NCI-H2227 (cell line): ENCODE measurements around the gene BTLA.
"Not testable (repeated sequence)": the region's sequence is repeated elsewhere in the genome, so short reads cannot be mapped to it uniquely, and the experiment has no call there.

Experiments
- DNase-seq: peaks from one replicate; lab custom pipeline; 2025; ENCODE audit not compliant: unreplicated experiment; lab: John Stamatoyannopoulos, UW

BTLA gene, protein sequence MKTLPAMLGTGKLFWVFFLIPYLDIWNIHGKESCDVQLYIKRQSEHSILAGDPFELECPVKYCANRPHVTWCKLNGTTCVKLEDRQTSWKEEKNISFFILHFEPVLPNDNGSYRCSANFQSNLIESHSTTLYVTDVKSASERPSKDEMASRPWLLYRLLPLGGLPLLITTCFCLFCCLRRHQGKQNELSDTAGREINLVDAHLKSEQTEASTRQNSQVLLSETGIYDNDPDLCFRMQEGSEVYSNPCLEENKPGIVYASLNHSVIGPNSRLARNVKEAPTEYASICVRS

DNA sequence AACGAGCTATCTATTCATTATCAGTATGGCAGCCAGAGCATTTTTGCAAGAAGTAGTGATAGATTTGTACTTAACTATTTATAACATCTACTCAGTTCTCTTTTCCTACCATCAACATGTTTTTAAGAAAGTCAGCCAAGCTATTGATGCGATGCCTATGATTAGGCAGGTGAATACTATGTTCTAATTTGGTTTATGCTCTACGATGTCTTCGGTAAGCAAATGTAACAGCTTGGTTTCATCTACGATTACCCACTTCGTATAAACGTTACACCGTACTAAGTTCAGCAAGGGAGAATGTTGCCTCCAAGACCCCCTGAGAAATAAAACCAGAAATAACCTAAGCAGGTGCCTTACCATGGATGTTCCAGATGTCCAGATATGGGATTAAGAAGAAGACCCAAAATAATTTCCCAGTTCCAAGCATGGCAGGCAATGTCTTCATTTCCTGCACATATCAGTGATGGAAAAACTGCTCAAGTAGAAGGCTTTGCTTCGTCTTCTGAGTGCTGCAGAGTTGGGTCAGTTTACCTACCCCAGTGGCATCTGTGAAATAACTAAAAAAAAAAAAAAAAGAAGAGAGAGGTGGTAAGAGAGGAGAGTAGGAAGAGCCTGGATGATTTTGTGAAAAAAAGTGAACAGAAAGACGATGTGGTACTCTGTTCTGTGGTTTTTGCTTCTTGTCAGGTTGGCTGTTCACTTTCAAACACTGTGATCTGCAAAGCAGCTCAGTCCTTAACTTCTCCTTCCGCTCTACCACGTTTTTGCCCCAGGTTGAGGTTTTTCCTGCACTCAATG is at the start of gene BTLA:
Gene BTLA, minus strand, starts transcription at position 559 of the 798 bp plus-strand sequence. Its CDS starts 114 bp downstream, at position 445.
- no peak for DNase-seq

DNA sequence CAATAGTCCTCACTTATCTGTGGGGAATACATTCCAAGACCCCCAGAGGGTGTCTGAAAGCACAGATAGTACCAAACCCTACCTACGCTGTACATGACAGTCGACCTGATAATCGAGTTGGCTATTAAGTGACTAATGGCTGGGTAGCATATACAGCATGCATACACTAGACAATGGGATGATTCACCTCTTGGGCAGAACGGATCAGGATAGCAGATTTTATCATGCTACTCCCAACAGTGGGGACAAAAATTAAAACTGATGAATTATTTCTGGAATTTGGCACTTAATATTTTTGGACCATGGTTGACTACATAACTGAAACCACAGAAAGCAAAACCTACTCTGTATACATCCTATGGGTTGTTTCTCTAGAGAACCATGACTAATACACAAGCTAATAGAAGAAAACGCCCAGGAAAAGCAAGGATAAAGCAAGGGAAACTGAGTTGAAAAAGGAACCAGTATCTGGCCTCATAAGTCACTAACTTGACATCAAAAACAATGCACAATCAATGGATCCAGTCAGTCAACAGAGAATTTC is 47.0 kb upstream of the BTLA start:
- DNase-seq, result no peak

DNA sequence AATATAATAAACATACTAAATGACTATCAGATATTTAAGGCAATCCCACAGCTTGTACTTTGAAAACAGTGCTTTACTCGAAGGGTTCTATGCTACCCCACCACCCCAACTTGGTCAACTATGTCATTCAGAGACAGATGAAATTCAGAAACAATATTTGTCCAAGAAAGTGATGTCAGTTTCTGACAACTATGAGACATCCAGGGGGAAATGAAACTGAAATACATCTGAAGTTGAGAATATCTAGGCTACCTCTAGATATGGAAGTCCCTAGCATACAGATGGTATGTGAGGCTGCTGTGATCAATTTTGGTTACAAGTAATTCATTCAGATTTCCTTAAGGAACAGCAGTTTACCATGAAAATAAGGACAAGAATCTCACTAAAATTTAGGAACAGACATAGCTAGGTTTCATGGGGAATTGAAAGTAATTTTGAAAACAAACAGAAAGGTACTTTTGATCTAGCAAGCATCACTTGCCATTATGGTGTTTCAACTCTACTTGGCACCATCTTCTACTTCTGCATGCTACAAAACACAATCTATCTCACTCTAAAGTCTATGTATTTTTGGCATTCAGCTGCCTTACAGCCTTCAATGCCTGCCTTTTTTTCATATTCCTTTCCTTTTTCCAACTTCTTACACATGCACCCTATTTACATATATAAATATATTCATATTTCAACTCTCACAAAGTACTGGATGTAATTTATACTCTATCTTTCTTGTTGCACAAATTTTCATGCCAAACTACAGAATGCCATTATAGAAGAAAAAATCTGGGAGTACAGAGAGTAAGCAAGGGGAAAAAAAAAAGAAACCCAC is 40.8 kb upstream of the BTLA start:
- DNase-seq, result no peak

DNA sequence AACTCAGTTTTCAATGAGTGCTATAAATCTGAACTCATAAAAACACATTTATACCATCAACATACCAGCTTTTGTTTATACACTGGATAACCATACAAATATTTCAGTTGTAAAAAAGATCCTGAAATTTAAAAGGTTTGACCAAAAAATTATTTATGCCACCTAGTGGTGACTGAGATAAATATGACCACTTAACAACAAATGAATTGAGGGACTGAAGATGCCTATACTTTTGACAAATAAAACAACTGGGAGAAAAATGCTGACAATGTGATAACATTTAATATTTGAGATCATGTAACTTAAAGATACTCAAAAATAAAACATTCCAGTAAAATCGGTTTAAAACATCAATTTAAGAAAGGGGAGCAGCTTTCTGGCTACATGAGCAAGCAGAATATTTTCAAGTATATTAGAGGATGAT is 32.1 kb upstream of the BTLA start:
- peak; percentile 13 for DNase-seq

DNA sequence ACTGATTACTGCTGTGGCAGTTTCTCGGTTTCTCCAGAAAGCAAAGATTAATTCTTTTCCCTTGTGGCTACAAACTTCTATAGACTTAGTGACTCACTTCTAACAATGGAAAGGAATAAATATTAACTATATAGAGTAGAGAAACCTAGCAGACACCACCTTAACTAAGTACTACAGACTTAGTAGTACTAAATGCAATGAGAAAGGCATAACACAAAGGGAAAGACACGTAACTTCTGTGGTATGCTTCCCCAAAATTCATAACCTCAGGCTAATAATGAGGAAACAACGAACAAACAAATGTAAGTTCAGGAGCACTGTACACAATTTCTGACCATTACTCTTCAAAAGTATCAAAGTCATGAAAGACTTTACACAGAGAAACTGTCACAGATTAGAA is 31.3 kb upstream of the BTLA start:
- DNase-seq, result no peak

DNA sequence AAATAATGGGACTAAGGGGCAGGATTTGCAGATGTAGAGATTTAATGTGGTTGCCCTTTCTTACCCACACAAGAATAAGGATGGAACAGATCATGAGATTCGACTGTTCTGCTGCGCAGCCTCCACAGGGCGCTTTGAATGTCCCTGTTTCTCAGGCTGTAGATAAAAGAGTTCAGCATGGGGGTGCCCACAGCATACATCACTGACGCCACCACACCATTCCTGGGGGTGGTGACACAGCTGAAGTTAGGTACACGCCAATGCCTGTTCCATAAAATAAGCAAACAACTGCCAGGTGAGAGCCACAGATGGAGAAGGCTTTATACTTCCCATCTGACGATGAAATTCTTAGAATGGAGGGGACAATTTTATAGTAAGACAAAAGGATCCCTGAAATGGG is 24.9 kb upstream of the BTLA start:
- not testable (repeated sequence) for DNase-seq

DNA sequence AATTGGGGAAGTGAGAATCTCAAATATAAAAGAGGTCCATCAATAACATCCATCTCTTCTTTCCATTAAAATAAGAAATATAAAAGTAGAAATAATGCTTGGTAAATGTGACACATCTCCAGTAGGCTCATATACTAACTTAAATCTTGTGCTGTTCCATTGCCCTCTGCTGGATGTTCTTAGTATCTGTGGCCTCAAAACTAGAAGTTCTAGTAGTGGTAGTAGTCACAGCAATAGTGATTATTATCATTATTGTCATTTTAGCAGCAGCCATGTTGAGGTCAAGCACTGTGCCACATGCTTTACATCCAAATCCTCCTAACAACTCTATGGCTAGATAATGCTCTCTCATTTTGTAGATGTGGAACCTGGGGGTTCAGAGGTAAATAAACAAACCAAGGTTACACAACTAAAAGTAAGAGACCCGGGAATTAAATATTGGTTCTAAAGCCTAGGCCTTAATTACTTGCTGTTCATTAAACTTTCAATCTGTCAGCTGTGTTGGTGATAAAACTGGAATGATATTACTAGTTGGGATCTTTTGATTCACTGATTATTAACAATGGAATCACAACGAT is 20.2 kb upstream of the BTLA start:
- peak; percentile 19 for DNase-seq

DNA sequence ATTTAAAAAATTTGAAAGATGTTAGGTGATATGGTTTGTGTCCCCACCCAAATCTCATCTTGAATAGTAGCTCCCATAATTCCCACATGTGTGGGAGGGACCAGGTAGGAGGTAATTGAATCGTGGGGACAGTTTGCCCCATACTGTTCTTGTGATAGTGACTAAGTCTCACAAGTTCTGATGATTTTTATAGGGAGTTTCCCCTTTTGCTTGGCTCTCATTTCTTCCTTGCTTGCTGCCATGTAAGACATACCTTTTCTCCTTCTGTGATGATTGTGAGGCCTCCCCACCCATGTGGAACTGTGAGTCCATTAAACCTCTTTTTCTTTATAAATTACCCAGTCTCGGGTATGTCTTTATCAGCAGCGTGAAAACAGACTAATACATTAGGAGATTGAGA is 19.7 kb upstream of the BTLA start:
- not testable (repeated sequence) for DNase-seq

DNA sequence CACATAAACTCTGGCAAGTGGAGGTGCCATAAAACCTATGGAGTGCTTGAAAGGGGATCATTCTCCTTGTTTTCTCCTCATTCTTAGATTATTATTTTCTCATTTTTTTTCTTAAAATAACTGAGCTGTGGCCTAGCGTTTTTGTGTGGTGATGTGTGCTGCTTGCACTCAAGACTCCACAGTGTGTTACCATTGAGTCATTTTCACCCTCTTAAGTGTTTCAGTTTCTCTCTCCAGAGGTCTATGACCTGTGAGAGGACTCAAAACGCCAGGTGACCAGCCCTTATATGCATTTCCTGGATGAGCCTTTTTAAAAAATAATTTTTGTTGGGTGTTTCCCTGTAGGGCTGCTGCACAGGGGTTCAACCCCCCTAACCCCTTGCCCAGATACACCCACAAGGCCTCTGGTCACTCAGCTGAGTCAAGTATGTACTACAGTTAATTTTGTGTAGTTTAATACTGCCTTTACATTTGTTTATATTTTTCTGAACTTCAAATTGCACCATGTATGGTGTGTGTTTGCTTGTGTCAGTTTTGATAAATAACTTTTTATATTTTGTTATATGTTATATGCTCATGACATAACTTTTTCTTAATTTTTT is 15.4 kb upstream of the BTLA start:
- no peak for DNase-seq

DNA sequence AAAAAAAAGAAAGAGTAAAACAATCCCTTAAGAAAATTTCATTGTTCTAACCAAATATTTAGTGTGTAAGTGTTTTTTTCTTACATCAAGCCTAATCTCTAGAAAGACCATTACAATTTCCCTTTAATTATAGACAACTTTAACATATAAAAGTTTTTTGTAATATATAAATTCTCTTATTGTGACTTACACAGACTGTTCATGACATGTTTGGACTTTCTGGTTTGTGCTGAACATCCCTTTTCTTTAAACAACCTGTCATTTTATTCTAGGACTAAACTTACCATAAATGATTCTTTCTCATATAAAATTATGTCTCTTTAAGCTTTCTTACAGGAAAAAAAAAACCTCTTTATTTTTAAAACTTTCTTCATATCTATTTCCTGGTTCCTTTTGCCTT is 13.0 kb upstream of the BTLA start:
- no peak for DNase-seq

DNA sequence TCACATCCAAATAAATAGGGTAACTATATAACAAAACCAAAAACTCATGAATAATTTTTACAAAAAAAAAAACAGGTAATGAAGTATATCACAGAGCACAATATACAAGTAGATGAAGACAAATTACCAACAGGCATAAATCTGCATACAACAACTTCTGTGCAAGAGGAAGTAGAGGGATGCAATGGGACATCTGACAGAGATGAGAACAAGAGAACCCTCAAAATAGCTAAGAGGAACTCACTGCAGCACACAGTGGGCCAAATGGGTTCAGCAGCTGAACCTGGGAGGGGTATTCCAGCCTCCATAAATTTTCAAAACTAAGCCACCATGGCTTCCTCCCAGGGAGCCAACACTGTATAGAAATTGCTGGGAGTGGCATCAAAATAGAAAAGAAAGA is 9.6 kb upstream of the BTLA start:
- DNase-seq, result no peak

DNA sequence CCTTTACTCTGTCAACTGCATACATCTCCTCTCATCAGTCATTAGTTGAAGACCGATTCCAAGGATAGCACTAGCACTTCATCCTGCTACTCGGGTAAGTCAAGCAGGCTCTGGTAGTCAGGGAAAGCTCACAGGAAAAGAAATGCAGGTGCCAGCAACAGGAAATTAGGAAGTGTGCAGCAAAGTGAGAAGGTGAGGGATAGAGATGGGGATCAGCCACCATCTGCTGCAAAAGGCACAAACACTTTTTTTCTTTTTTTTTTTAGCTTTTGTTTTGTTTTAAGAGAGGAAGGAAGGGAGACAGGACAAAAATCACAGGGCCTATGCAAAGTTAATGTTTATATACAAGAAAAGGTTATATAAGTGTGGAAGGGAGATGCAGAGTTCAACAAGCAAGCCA is 9.0 kb upstream of the BTLA start:
- no peak for DNase-seq

DNA sequence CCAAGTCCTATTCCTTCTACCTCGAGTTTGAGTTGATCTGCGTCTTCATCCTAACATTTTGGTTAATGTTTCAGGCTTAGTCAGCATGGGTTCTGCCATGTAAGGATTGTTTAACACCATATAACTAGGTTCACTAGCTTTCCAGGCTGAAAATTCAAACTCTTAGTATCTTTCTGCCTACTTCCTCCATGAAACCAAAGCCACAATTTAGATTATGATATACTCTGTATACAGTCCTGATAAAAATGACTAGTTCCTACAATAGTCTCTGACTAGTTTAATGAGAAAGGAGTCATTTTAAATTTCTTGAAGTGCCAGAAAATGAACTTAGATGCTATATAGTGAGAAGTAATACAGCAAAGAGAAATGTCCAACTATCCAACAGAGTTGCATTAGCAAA is 6.6 kb upstream of the BTLA start:
- DNase-seq, result no peak

DNA sequence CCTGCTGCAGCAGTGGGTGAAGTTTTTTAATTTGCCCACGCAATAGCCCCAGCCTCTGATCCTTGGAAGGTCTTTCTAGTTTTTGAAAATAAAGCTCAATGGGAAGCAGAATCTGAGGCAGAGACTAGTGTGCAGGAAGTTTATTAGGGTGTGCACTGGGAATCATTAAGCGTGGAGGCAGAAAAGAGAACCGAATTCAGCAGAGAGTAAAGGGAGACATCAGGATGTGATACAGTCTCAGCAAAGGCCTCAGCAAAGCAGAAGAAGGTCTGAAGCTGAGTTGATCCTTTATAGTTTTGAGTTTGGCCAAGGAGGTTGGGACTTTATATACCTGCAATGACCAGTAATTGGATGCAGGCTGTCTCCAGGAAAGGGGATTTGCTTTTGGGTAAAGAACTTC is 4.9 kb upstream of the BTLA start:
- no peak for DNase-seq

DNA sequence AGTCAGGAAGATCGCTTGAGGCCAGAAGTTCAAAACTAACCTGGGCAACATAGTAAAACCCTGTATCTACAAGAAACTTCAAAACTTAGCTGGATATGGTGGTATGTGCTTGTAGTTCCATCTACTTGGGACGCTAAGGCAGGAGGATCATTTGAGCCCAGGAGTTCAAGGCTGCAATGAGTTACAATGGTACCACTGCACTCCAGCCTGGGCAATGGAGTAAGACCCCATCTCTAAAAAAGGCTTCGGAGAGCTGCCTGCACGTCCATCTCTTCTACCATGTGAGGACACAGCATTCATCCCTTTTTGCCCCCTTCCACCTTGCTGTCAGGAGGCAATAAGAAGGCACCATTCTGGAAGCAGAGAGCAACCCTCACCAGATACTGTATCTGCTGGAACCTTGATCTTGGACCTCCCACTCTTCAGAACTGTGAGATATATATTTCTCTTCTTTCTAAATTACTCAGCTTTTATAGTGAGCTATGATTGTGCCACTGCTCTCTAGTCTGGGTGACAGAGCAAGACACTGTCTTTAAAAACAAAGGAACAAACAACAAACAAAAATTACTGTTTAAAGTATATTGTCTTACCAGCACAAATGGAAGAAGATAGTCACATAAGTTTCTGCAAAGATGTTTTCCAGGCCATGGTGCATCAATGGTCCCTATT is 4.2 kb upstream of the BTLA start:
- no peak for DNase-seq

DNA sequence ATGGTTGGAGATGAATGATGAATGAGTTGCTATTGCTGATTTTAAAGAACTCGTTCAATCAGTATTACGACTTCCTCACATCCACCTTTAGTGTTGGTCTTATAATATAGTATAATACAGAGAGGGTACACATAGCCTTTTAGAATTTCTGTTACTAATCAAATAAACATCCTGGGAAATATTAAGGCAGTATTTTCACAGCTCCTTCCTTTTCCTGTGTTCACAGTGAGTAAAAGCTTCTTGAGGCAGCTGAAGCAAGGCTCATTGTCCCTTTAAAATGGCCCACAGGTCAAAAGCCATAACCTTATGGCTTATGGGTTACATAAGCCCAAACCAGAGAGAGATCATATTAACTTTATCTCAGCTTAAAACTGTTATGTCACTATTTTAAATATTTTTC is 1.3 kb upstream of the BTLA start:
- DNase-seq, result no peak

DNA sequence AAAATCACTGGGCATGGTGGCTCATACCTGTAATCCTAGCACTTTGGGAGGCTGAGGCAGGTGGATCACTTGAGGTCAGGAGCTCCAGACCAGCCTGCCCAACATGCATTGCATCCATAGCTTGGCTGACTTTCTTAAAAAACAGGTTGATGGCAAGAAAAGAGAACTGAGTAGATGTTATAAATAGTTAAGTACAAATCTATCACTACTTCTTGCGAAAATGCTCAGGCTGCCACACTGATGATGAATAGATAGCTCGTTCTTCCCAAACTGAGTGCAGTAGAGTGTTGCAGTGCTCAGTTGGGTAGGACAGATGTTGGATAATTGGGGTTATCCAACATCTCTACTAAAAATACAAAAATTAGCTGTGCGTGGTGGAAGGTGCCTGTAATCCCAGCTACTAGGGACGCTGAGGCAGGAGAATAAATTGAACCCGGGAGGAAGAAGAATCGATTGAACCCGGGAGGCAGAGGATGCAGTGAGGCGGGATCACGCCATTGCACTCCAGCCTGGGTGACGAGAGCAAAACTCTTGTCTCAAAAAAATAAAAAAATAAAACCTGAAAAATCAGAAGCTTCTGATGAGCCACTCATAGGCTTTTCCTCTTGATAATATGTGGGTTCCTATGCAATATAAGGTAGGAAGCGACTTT is 1.2 kb downstream of the BTLA start:
- no peak for DNase-seq

DNA sequence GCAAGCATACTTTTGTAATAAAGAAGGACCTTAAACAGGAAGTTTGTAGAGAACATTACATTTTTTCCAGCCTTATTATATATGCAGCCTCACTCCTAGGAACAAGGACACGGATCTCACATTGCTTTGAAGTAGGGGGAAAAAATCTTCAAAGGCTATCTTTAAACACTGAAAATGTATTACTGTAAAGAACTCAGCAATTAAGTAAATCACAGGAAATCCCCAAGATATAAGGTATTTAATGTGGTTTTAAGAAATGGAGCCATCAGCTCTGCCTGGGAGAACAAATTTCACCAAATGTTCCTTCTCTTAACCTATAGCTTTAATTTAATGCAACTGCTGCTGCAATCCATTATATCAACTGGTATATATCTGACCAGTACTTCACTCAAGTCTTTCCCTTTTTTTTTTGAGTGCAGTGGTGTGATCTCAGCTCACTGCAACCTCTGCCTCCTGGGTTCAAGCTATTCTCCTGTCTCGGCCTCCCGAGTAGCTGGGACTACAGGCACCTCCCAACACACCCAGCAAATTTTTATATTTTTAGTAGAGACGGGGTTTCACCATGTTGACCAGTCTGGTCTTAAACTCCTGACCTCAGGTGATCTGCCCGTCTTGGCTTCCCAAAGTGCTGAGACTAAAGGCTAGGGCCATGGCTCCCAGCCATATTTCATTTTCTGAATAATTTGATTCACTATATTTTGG is 2.8 kb downstream of the BTLA start:
- DNase-seq, result no peak

DNA sequence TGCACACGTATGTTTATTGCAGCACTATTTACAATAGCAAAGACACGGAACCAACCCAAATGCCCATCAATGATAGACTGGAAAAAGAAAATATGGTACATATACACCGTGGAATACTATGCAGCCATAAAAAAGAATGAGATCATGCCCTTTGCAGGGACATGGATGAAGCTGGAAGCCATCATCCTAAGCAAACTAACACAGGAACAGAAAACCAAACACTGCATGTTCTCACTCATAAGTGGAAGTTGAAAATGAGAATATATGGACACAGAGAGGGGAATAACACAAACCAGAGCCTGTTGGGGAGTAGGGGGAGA is 4.9 kb downstream of the BTLA start:
- DNase-seq, result not testable (repeated sequence)
